Memory B cell (primary cell): ENCODE data around the gene TMEM178B.
"Not testable (repeated sequence)": the region's sequence is repeated elsewhere in the genome, so short reads cannot be mapped to it uniquely, and the experiment has no call there.

ENCODE experiments used
- ATAC-seq: fragments of 150-1000 bp; cut with Tn5 transposase; 2 replicates; pipeline ENCODE4 v1.10.0; 2021; ENCODE audit warnings: low read depth, mild to moderate bottlenecking, moderate library complexity
- DNase-seq, 2 donors: peaks; one replicate each; pipeline ENCODE4 v3.0.0; 2022; ENCODE audit warnings: low spot score in 2 of 2
- H3K27ac Mint-ChIP-seq: one replicate; pipeline ENCODE4 v1.8.0; 2022; ENCODE audit warnings: mild to moderate bottlenecking, moderate library complexity, mixed read lengths
- H3K27me3 Mint-ChIP-seq: one replicate; pipeline ENCODE4 v1.8.0; 2022; ENCODE audit warnings: mixed read lengths
- H3K36me3 Mint-ChIP-seq: one replicate; pipeline ENCODE4 v1.8.0; 2022; ENCODE audit warnings: mild to moderate bottlenecking, mixed read lengths
- H3K4me1 Mint-ChIP-seq: one replicate; pipeline ENCODE4 v1.8.0; 2022; ENCODE audit warnings: mixed read lengths
- H3K4me3 Mint-ChIP-seq: one replicate; pipeline ENCODE4 v1.8.0; 2022; ENCODE audit warnings: mild to moderate bottlenecking, moderate library complexity, mixed read lengths
- H3K9me3 Mint-ChIP-seq: one replicate; pipeline ENCODE4 v1.8.0; 2022; ENCODE audit warnings: mixed read lengths

The TMEM178B gene

DNA sequence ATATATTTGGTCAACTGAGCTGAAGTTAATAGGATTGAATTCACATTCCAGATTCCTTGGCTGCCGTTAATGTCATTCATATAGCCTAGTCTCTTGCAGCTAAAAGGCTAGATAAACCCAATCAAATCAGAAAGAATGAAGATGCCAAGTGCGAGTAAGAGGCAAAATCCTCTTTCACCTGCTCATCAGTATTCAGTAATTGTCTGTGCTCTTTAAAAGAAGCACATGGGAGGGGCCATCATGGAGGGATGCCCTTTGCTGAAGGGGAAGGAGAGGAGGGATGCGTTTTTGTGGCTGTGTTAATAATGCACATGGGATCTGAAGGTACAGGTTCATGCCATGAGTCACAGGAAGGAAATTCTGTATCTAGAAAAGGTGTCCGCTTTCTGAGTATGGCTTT lies 232.2 kb downstream of the TMEM178B start:
- Mint-ChIP-seq H3K27me3 (peaks cover 5% of the 10 kb centered on the region), H3K9me3 (no peaks in the 10 kb centered on the region), H3K4me1 (no peaks in the 10 kb centered on the region), H3K36me3 (no peaks in the 10 kb centered on the region), H3K27ac (no peak overlapping the region), H3K4me3 (no peak overlapping the region)
- DNase-seq (no peak), ATAC-seq (no peak)

DNA sequence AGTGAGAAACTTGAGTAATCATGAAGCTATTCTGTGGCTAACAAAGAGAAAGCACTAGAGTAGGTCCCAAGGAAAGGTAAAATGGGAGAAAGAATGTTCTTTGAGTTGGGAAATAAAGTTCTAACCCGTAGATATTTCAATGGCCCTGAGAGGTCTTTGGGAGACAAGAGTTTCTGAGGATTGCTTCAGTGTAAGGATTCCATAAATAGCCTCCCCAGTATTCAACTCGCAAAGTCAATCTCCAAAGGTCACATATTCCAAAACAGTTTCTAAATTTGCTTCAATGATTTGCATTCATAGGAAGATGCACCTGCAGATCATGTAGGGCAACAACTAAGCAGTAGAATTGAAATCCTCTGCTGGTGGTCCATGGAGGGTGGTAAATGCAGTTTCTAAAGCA lies 238.5 kb downstream of the TMEM178B start:
- no peaks in the 10 kb centered on the region for H3K4me1 Mint-ChIP-seq
- peaks cover 12% of the 10 kb centered on the region for H3K27me3 Mint-ChIP-seq
- no peak overlapping the region for H3K4me3 Mint-ChIP-seq
- no peaks in the 10 kb centered on the region for H3K9me3 Mint-ChIP-seq
- no peak for ATAC-seq
- H3K27ac Mint-ChIP-seq, result no peak overlapping the region
- H3K36me3 Mint-ChIP-seq, result no peaks in the 10 kb centered on the region
- no peak for DNase-seq

DNA sequence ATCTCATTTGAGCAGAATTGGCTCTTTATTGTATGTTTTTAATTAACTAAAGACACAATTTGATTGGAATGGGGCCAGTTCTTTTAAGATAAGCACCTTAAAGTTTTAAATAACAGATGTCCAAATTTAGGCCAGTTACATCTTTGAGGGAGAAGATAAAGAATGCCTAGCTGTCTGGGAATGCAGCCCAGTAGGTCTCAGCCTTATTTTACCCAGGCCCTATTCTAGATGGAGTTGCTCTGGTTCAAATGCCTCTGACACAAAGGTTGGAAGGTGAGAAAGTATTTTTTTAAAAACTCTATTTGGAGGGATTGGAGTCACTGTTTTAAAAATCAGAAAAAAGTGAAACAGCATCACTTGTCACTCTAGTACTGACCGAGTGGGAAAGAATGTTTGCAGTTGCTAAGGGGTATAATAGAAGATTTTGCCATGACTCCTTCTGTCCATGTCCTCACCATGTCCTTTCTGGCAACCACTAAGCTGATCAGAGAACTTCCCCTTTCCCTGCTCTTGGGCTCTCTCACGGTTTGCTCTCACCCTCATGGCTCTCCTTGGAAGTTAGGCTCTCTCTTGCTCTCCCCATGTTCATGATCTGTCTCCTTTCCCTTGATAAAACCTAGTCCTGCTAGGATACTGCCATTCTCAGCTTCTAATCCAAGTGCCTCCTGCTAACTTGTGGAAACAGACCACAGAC lies 239.1 kb downstream of the TMEM178B start:
- DNase-seq, result no peak
- no peaks in the 10 kb centered on the region for H3K9me3 Mint-ChIP-seq
- ATAC-seq, result no peak
- H3K27ac Mint-ChIP-seq, result no peak overlapping the region
- H3K27me3 Mint-ChIP-seq, result peaks cover 9% of the 10 kb centered on the region
- no peaks in the 10 kb centered on the region for H3K36me3 Mint-ChIP-seq
- no peaks in the 10 kb centered on the region for H3K4me1 Mint-ChIP-seq
- H3K4me3 Mint-ChIP-seq, result no peak overlapping the region

DNA sequence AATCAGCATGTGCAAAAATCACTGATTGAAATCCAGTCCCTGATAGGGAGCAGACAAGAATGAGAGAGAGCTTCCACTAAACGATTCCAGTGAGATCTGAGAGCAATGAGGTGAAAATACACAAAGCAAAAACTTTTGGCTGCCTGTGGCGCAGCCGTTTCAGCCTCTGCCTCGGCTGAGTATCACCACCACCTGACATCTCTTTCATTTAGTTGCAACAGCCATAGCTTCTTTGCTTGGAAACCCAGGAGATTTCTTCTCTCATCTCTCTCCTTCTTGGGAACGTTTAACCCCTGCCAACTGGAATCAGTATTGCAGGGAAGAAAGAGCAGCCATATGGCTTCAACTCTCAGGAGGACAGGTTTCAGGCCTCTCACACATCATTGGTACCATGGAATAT lies 240.0 kb downstream of the TMEM178B start:
- H3K27me3 Mint-ChIP-seq, result peaks cover 10% of the 10 kb centered on the region
- no peaks in the 10 kb centered on the region for H3K9me3 Mint-ChIP-seq
- no peaks in the 10 kb centered on the region for H3K4me1 Mint-ChIP-seq
- H3K27ac Mint-ChIP-seq, result no peak overlapping the region
- DNase-seq (no peak), ATAC-seq (no peak)
- H3K36me3 Mint-ChIP-seq, result no peaks in the 10 kb centered on the region
- H3K4me3 Mint-ChIP-seq, result no peak overlapping the region

DNA sequence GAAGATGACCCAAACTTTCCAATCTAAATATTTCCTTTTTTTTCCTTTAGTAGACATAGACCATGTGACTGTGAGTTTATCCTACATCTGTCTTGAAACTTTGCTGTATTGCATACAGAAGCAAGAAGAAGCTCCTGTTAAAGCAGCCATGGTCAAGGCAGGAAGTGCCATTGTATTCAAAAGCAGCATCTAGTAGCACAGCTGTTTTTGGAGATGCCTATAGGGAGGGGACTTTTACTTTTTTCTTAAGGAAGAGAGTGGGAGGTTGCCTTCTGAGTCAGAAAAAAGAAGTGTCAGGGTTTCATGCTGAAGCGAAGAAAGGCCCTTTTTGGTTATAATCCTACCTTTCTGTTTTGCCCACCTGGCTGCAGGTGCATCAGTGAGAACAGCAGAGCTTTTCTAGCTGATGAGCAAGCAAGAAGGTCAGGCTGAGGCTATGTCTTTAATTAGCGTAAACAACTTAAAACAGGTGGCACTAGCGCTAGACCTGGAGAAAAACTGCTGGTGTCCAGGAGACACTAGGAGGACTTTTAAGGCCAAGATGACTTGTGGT lies 243.2 kb downstream of the TMEM178B start:
- Mint-ChIP-seq H3K9me3 (no peaks in the 10 kb centered on the region), H3K4me3 (no peak overlapping the region)
- ATAC-seq, result no peak

DNA sequence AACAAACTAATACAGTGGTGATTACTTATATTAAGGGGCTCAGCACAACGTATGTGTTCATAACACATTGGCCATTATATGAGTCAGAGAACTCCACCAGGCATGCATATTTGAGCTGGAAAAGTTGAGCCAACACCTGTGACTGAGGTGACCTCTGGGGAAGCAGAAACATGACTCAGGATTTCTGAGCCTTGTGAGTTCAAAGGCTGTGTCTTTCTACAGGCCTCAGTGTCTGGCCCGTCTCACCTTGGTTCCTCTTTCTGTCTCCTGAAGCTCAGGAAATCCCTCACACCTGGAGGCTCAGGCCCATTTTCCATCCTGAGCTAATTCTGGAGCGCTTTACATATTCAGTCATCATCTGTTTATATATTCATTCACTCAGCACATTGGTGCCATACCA lies 246.4 kb downstream of the TMEM178B start:
- Mint-ChIP-seq H3K9me3 (peaks cover 3% of the 10 kb centered on the region), H3K36me3 (no peaks in the 10 kb centered on the region), H3K27me3 (peaks cover 7% of the 10 kb centered on the region), H3K4me1 (no peaks in the 10 kb centered on the region), H3K27ac (no peak overlapping the region), H3K4me3 (no peak overlapping the region)
- ATAC-seq, result no peak
- no peak for DNase-seq

More for the DNA sequence above, 243.2 kb downstream of the TMEM178B start:
- Mint-ChIP-seq H3K27ac (no peak overlapping the region), H3K36me3 (no peaks in the 10 kb centered on the region), H3K4me1 (no peaks in the 10 kb centered on the region), H3K27me3 (peaks cover 8% of the 10 kb centered on the region)
- no peak for DNase-seq

DNA sequence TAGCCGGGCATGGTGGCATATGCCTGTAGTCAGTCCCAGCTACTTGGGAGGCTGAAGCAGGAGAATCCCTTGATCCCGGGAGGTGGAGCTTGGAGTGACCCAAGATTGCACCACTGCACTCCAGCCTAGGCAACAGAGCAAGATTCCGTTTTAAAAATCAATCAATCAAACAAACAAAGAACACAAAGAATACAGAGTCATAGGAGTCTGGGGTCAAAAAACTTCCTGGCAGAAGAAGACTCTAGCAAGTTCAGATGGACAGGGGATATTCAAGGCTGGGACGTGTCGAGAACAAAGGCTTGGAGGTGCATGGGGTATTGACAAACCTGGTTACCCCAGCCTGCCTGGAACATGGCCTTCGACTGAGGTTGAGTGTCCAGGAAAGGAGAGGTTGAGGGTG lies 248.5 kb downstream of the TMEM178B start:
- H3K4me3 Mint-ChIP-seq, result no peak overlapping the region
- peaks cover 3% of the 10 kb centered on the region for H3K9me3 Mint-ChIP-seq
- no peak for ATAC-seq
- H3K4me1 Mint-ChIP-seq, result no peaks in the 10 kb centered on the region
- no peaks in the 10 kb centered on the region for H3K36me3 Mint-ChIP-seq
- no peak overlapping the region for H3K27ac Mint-ChIP-seq
- DNase-seq, result no peak
- H3K27me3 Mint-ChIP-seq, result peaks cover 5% of the 10 kb centered on the region

DNA sequence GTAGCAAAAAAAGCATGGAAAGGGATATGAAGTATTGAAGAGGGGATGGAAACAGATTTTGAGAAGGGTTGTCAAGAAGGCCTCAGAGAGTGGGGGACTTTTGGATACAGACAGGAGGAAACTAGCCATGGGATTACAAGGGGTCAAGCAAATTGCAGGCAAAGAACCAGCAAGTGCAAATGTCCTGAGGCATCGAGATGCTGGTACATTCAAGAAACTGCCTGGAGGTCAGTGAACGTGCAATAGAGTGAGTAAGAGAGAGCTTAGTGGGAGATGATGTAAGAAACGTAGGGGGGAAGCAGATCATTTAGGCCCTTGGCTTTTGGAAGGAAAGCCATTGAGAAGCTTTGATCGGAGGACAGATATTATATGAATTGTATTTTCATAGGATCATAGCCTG lies 250.0 kb downstream of the TMEM178B start:
- H3K27ac Mint-ChIP-seq, result no peak overlapping the region
- no peaks in the 10 kb centered on the region for H3K4me1 Mint-ChIP-seq

DNA sequence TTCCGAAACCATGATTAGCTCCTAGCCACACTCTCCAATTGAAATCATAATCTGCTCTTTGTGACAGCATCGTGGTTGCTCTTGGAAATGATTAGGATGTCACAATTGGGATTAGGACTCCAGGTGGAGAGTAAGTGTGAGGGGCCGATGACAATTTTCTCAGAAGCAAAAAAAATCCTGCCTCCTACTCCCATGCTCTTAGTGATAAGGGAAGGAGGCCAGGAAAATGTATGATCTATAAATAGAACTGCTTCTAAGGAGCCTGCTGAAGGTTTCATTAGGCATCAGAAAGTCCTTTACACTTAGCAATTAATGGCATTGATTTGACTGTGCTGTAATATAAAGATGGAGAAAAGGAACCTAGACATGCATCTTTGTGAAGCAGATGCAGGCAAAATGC lies 251.0 kb downstream of the TMEM178B start:
- no peak for ATAC-seq
- Mint-ChIP-seq H3K9me3 (peaks cover 3% of the 10 kb centered on the region), H3K27ac (no peak overlapping the region)

More for the DNA sequence above, 250.0 kb downstream of the TMEM178B start:
- ATAC-seq (no peak), DNase-seq (no peak)
- peaks cover 3% of the 10 kb centered on the region for H3K9me3 Mint-ChIP-seq
- H3K4me3 Mint-ChIP-seq, result no peak overlapping the region
- peaks cover 2% of the 10 kb centered on the region for H3K27me3 Mint-ChIP-seq
- H3K36me3 Mint-ChIP-seq, result no peaks in the 10 kb centered on the region

DNA sequence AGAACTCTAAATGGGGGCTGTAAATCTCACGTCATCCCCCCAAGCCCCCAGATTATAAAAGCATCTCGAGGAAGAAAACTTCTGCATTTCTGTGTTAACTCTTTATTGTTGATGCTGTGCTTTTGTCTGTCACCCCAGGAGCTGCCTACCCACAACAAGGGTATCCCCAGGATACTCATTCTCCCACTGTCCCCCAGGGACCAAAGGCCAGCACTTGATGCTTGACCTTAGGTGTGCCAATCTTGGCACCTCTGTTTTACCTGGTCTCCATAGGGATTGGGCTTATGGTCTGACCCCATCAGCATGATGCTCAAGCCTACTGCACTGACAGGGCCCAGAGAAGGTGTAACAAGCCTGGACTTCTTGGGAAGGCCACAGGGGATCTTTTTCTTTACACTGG lies 251.4 kb downstream of the TMEM178B start:
- Mint-ChIP-seq H3K9me3 (peaks cover 3% of the 10 kb centered on the region), H3K36me3 (no peaks in the 10 kb centered on the region), H3K27me3 (peaks cover 2% of the 10 kb centered on the region), H3K4me3 (no peak overlapping the region), H3K4me1 (no peaks in the 10 kb centered on the region), H3K27ac (no peak overlapping the region)
- ATAC-seq (no peak), DNase-seq (no peak)

More for the DNA sequence above, 251.0 kb downstream of the TMEM178B start:
- Mint-ChIP-seq H3K4me3 (no peak overlapping the region), H3K27me3 (peaks cover 2% of the 10 kb centered on the region), H3K36me3 (no peaks in the 10 kb centered on the region), H3K4me1 (no peaks in the 10 kb centered on the region)
- DNase-seq, result no peak

DNA sequence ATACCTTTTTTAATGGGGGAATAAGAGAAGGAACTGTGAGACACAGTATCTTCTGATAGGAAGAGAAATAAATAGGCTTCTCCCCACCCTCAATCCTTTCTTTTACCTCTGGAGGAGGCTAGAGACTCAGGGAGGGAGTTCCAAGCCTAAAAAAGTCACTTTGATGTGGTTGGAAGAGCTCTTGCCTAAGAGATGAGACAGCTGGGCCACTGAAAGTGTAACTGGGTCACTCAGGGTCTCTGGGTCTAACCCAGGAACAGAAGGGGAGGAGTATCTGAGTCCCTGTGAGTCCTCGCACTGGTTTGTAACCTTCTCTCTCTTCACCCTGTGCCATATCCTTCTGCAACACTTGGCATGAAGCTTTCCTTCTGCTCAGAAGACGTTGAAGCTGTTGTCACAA lies 254.4 kb downstream of the TMEM178B start:
- DNase-seq, result no peak
- H3K4me3 Mint-ChIP-seq, result no peak overlapping the region
- H3K4me1 Mint-ChIP-seq, result no peaks in the 10 kb centered on the region
- H3K9me3 Mint-ChIP-seq, result peaks cover 3% of the 10 kb centered on the region
- H3K36me3 Mint-ChIP-seq, result no peaks in the 10 kb centered on the region
- H3K27ac Mint-ChIP-seq, result no peak overlapping the region
- peaks cover 3% of the 10 kb centered on the region for H3K27me3 Mint-ChIP-seq
- no peak for ATAC-seq

DNA sequence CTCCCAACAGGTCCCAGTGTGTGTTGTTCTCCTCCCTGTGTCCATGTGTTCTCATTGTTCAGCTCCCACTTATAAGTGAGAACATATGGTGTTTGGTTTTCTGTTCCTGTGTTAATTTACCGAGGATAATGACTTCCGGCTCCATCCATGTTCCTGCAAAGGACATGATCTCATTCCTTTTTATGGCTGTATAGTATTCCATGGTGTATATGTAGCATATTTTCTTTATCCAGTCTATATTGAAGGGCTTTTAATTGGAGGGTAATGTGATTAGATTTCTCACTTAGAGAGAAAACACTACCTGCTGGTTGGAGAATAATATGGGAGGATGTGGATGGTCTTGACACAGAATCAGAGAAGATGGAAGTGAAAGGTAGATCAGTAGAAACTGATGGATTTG lies 256.4 kb downstream of the TMEM178B start:
- not testable (repeated sequence) for DNase-seq, H3K4me1 Mint-ChIP-seq, H3K36me3 Mint-ChIP-seq, H3K27me3 Mint-ChIP-seq, H3K4me3 Mint-ChIP-seq, ATAC-seq, H3K9me3 Mint-ChIP-seq, H3K27ac Mint-ChIP-seq

DNA sequence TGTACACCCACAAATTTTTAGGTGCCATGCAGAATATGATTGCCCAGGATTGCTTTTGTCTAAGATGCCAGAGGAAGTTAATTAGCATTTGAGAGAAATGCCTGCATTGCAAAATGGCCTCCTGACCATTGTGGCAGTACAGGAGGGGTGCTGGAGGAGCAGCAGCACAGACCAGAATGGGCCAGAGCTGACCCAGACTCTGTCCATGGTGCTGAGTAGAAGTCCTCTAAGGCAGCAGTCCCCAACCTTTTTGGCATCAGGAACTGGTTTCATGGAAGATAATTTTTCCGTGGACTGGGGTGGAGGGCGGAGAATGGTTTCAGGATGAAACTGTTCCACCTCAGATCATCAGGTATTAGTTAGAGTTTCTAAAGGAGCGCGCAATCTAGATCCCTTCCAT lies 259.6 kb downstream of the TMEM178B start:
- Mint-ChIP-seq H3K36me3 (no peaks in the 10 kb centered on the region), H3K9me3 (peaks cover 5% of the 10 kb centered on the region), H3K27ac (no peak overlapping the region), H3K4me3 (no peak overlapping the region), H3K27me3 (peaks cover 1% of the 10 kb centered on the region), H3K4me1 (no peaks in the 10 kb centered on the region)
- DNase-seq, result no peak
- no peak for ATAC-seq

DNA sequence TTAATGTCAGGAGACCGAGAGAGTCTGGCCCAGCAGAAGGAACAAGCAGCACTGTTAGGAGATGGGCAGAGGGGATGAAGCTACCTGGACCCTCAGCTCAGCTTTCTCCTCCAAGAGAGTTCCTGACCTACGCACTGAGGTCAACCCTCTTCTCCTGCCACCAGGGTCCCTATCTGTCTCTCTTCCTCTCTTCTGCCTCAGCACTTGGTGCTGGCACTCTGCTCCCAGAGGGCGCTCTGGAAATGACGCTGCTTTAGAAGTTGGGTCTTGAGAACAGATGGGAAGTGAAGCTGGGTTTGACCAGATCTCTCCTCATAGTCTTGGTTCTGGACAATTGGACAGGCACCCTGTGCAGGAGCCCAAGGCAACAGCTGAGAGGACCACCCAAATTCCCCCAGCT lies 261.3 kb downstream of the TMEM178B start:
- peaks cover 3% of the 10 kb centered on the region for H3K27me3 Mint-ChIP-seq
- H3K36me3 Mint-ChIP-seq, result no peaks in the 10 kb centered on the region
- no peak for DNase-seq
- no peaks in the 10 kb centered on the region for H3K4me1 Mint-ChIP-seq
- H3K4me3 Mint-ChIP-seq, result no peak overlapping the region
- ATAC-seq, result no peak
- H3K9me3 Mint-ChIP-seq, result peaks cover 5% of the 10 kb centered on the region
- H3K27ac Mint-ChIP-seq, result no peak overlapping the region

DNA sequence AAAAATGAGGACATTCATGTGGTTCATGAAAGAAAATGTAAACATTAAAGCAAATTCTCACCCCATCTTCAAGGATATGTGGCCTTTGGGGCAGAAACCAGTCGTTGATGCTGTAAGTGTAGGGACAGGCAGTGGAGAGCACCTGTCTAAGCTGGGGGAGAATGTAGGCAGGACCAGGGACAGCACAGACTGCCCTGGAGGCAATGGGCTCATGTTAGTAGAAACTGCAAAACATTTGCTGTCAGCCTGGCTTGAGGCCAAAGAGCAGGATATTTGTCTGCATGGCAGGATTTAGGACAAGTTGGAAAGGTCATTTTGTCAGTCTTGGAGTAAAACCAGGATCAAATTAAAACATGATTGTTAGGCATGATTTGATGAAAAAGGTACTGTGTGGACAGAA lies 265.7 kb downstream of the TMEM178B start:
- H3K36me3 Mint-ChIP-seq, result no peaks in the 10 kb centered on the region
- DNase-seq, result no peak
- ATAC-seq, result no peak
- H3K27me3 Mint-ChIP-seq, result peaks cover 3% of the 10 kb centered on the region
- H3K4me1 Mint-ChIP-seq, result no peaks in the 10 kb centered on the region
- H3K27ac Mint-ChIP-seq, result no peak overlapping the region
- H3K9me3 Mint-ChIP-seq, result peaks cover 5% of the 10 kb centered on the region
- no peak overlapping the region for H3K4me3 Mint-ChIP-seq
